HG03159 (cell line): ENCODE measurements around the gene GLRA1.
"Not testable (repeated sequence)": the region's sequence is repeated elsewhere in the genome, so short reads cannot be mapped to it uniquely, and the experiment has no call there.

Experiments used
- ATAC-seq: cut with Tn5 transposase; IDR thresholded peaks from one replicate; pipeline ENCODE4 v1.9.1; 2021; ENCODE audit warnings: mild to moderate bottlenecking, moderate library complexity; ENCODE audit not compliant: unreplicated experiment

Gene GLRA1

DNA sequence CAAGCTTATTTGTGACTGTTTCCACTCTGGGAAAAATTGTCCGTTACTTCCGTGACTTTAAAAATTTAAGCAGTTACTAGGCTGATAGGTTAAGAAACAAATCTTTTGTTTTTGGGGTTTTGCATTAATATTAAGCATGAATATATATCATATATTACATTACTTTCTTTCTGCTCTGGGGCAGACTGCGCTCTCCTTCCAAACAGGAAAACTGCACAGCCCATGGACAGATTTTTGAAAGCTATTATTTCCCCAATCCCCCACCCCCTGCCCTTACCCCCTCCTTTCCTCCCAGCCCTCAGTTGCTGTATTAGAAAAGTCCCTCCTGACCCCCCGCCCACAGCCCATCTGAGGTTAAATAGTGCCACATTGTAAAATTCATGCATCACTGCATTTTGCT lies 102.5 kb downstream of the GLRA1 start:
- no peak for ATAC-seq

- no peak for ATAC-seq
Observed at GRCh38 chr5:151820903-151821302, 103.7 kb downstream of the GLRA1 start.

- no peak for ATAC-seq
Observed at GRCh38 chr5:151820271-151820670, 104.4 kb downstream of the GLRA1 start.

- no peak for ATAC-seq
Observed at GRCh38 chr5:151819830-151820229, 104.8 kb downstream of the GLRA1 start.

- no peak for ATAC-seq
Observed at GRCh38 chr5:151815051-151815450, 109.6 kb downstream of the GLRA1 start.

DNA sequence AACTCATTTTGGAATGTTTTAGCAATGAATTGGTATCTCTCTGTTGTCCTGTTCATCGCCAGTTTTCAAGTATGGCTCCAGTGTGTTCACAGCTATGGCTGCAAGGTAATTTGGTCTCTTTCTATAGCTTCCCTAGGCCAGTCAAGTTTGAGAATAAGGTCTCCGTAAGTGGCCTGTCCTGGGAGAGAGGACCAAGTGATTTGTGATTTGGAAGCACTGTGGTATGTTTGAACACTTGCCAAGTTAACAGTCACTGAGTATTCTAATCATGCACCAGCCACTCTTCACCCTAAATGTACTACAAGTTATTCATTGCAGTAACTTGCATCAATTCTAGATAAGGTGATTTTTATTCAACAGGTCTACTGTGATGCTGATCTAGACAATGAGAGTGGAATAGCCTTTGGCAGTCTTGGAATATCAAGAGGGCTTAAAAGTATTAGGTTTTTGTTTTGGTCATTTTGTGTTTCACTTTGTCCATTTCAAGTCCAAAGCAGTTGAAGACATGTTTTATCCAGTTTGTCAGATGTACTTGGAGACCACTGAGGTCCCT lies 111.8 kb downstream of the GLRA1 start:
- ATAC-seq: no peak

GRCh38 chr5:151811593-151812321 lies 112.9 kb downstream of the GLRA1 start:
- no peak for ATAC-seq

- no peak for ATAC-seq
Observed at GRCh38 chr5:151810897-151811296, 113.8 kb downstream of the GLRA1 start.

GRCh38 chr5:151810449-151810848 lies 114.2 kb downstream of the GLRA1 start:
- no peak for ATAC-seq

DNA sequence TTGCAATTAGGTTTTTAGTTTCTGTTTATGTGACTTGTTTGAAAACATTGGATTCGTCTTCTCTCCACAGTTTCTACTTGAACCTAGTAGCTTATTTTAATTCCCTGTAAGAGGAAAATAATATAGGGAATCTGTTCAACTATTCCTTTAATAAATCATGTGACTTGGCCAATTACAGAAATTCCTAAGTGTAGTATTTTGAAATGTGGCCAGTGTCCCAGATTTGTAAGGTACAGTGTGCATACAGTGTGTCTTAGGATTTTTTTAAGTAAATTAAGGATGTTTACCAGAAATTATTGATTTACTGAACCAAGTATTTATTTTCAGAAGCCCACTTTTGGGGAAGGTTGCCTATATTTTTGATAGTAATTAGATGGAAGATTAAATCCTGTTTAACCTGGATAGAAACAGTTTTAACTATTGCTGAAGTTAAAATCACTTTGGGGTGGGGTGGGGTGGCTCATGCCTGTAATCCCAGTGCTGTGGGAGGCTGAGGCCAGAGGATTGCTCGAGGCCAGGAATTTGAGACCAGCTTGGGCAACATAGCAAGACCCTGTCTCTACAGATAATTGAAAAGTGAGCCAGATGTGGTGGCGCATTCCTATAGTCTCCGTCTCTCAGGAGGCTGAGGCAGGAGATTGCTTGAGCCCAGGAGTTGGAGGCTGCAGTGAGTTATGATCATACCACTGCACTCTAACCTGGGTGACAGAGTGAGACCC lies 116.0 kb downstream of the GLRA1 start:
- ATAC-seq: no peak

DNA sequence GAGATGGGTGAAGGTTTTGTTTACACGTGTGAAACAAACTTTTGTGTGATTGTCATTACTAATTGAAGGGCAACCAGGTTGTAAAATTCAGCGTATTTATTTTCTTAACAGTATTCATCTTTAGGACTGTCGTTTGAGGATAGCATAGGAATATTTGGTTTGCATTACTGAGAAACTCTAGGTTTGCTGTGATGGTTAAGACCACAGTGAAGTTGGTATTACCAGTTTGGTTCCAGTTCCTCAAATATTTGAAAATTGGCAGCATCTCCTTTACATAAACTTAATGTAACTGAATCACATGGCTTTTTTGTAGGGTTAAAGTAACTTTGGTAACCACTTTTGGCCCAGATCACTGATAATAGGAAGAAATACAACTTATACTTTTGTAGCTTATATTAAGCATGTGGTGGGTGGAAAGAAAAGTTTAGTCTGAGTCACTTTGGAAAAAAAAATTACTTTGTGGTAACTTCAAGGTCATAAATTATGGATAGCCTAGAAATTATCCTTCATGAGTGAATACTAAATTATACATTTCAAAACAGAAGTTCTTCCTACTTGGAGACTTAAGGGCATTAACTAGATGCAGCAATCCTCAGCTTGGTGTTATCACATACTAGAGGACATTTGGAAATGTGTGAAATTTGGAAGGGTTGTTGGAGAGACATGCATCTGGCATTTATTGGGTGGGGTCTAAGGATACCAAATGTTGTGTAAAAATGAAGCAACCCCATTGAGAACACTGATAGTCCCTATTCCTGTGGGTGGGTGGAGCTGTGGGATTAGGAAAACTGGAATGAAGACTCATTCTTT lies 119.0 kb downstream of the GLRA1 start:
- no peak for ATAC-seq

DNA sequence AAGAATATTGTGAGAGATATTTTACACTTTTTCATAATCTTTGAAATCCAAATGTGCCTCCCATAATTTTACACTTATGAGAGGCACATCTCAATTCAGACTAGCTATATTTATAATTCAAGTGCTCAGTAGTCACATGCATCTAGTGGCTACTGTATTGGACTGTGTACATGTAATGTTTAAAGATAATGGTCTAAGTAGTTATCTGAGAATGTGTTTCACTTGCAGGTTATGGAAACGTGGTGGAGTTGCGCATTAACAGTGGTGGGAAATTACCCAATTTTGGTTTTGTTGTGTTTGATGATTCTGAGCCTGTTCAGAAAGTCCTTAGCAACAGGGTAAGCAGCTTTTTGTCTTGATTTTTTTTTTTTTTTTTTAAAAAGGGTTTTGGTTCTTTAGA lies 124.1 kb downstream of the GLRA1 start:
- ATAC-seq: peak; percentile 75

DNA sequence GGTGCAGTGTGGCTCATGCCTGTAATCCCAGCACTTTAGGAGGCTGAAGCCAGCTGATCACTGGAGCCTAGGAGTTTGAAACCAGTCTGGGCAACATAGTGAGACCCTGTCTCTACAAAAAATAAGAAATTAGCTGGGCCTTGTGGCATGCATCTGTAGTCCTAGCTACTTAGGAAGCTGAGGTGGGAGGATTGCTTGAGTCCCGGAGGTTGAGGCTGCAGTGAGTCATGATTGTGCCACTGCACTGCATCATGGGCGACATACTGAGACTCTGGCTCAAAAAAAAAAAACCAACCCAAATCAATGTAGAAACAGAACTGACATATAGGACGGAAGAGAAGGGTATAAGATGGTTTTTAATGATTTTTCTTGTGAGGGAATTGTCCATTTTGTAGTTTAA lies 125.2 kb downstream of the GLRA1 start:
- ATAC-seq: no peak

DNA sequence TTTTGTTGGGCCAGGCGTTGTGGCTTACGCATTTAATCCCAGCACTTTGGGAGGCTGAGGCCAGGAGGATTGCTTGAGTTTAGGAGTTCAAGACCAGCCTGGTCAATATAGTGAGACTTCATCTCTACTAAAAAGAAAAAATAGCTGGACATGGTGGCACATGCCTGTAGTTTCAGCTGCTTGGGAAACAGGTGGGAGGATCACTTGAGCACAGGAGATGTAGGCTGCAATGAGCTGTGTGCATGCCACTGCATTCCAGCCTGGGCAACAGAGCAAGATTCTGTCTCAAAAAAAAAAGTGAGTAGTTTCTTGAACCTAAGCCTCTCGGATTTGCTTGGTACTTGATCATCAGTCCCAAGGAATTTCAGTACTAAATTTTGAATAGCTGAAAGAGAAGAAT lies 126.0 kb downstream of the GLRA1 start:
- ATAC-seq: no peak

DNA sequence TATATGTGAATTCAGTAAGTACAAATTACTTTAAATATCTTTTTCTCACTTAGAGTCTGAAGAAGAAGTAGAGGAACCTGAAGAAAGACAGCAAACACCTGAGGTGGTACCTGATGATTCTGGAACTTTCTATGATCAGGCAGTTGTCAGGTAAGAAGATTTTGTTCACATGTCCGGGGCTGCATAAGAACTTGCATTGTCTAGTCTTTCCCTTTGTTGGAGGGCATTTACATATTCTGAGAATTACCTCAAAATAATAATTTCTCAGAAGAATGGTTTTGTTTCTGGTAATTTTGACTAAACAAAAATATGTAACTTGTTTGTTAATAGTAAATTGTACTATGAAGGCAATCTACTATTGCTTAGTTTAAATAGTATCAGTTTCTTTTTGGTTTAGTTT lies 129.2 kb downstream of the GLRA1 start:
- ATAC-seq: no peak

GRCh38 chr5:151793358-151793757 lies 131.3 kb downstream of the GLRA1 start:
- ATAC-seq: no peak

DNA sequence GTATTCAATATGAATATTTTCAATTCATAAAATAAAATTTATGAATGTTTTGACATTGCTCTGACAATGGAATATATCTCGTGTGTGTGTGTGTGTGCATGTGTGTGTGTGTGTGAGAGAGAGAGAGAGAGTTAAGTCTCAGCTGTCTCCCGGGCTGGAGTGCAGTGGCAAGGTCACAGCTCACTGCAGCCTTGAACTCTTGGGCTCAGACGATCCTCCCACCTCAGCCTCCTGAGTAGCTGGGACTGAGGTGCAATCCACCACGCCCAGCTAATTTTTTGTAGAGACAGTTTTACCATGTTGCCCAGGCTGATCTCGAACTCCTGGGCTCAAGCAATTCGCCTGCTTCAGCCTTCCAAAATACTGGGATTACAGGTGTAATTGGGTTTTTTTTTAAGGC lies 136.8 kb downstream of the GLRA1 start:
- no peak for ATAC-seq

DNA sequence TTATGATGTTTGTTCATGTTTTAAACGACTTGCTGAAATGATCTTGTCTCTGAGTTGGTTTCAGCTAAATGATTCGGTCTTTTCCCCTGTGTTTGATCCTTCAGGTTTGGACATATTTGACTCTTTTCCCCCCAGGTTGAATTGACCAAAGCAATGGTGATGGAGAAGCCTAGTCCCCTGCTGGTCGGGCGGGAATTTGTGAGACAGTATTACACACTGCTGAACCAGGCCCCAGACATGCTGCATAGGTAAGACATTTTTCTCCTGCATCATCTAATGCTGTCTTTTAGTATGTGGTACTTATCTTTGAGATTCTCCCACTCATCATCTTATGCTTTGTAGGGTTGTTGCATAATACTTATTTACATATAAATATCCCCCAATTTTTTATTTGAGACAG lies 138.2 kb downstream of the GLRA1 start:
- ATAC-seq: no peak

DNA sequence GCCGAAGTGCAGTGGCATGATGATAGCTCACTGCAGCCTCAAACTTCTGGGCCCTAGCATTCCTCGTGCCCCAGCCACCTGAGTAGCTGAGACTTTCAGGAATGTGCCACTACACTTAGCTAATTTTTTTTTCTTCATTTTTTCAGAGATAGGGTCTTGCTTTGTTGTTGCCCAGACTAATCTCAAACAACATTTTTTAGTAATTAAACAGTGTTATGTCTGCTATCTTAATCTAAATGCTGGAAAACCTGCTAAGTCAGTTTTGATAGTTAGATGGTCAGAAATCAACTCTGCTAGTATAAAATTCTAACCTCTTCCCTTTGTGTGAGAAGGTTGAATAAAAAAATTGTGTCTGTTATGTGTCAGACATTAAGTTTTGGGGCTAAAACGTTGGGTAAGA lies 140.5 kb downstream of the GLRA1 start:
- no peak for ATAC-seq

DNA sequence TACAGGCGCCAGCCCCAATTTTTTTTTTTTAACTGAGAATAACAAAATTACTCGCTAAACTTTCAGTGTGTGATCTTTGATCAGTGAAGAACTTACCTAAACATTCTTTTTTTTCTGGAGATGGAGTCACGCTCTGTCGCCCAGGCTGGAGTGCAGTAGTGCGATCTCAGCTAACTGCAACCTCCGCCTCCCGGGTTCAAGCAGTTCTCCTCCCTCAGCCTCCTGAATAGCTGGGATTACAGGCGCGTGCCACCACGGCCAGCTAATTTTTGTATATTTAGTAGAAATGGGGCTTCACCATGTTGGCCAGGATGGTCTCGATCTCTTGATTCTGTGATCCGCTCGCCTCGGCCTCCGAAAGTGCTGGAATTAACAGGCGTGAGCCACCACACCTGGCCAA lies 141.0 kb downstream of the GLRA1 start:
- ATAC-seq: not testable (repeated sequence)

DNA sequence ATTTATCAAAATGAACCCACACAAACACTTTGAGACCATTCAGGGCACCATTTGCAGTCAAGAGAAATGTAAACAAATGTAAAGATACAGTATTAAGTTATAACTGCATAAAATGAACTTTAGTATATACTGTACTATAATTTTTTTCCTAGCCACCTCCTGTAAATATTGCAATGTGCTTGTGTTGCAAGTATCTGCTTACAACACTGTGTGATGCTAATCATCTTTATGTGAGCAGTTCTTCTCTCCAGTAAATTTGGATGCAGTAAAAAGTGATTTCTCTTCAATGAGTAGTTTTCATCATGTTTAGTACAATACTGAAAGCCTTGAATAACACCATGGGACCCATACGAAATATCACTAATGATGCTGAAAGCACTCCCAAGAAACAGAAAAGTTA lies 143.4 kb downstream of the GLRA1 start:
- ATAC-seq: no peak
